Neural cell (in vitro differentiated cells): Measurements from ENCODE around the gene TNS3. TPM values are rescaled to one million over a fixed set of nuclear protein-coding genes. Genes with fewer than 3 reads are reported as not detected.

ENCODE experiments used
- H2AFZ ChIP-seq: fragments of 200-600, 300-800 bp; sonication (generic), shearing (Covaris generic); 2 replicates; pipeline ENCODE4 v1.6.0; 2014; ENCODE audit warnings: low read depth, mild to moderate bottlenecking, antibody characterized with exemption, low read length, moderate library complexity
- H3F3A ChIP-seq: fragments of 200-600 bp; shearing (Covaris generic); 2 replicates; pipeline ENCODE4 v1.6.1; 2016; ENCODE audit warnings: mild to moderate bottlenecking, moderate library complexity, mixed read lengths, antibody characterized with exemption, low read length; ENCODE audit not compliant: insufficient read depth, poor library complexity, severe bottlenecking
- H3K27ac ChIP-seq: fragments of 200-600, 300-800 bp; sonication (generic), shearing (Covaris generic); 2 replicates; pipeline ENCODE4 v1.5.1; 2014; ENCODE audit warnings: mild to moderate bottlenecking, low read length, moderate library complexity
- H3K27me3 ChIP-seq: fragments of 300-800, 200-600 bp; sonication (generic), shearing (Covaris generic); 2 replicates; pipeline ENCODE4 v1.6.0; 2014; ENCODE audit warnings: mild to moderate bottlenecking, low read depth, low read length, moderate library complexity; ENCODE audit not compliant: insufficient read depth
- H3K36me3 ChIP-seq: fragments of 300-800, 200-600 bp; sonication (generic), shearing (Covaris generic); 2 replicates; pipeline ENCODE4 v1.5.1; 2014; ENCODE audit warnings: mild to moderate bottlenecking, antibody characterized with exemption, low read length, moderate library complexity; ENCODE audit not compliant: insufficient read depth
- H3K4me2 ChIP-seq: fragments of 300-800, 200-600 bp; sonication (generic), shearing (Covaris generic); 2 replicates; pipeline ENCODE4 v1.6.0; 2014; ENCODE audit warnings: mild to moderate bottlenecking, low read length
- H3K4me3 ChIP-seq: fragments of 300-800, 200-600 bp; sonication (generic), shearing (Covaris generic); 2 replicates; pipeline ENCODE4 v1.5.1; 2014; ENCODE audit warnings: mild to moderate bottlenecking, low read length, moderate library complexity
- H3K79me2 ChIP-seq: fragments of 200-600 bp; shearing (Covaris generic); replicated peaks from 2 replicates; pipeline ENCODE4 v1.6.0; 2014; ENCODE audit warnings: mild to moderate bottlenecking, low read length, moderate library complexity; ENCODE audit not compliant: insufficient read depth
- H3K9ac ChIP-seq: fragments of 300-800, 200-600 bp; sonication (generic), shearing (Covaris generic); 2 replicates; pipeline ENCODE4 v1.6.1; 2016; ENCODE audit warnings: mild to moderate bottlenecking, low read length, mixed read lengths
- H3K9me2 ChIP-seq: fragments of 200-600 bp; shearing (Covaris generic); 2 replicates; pipeline ENCODE4 v1.6.1; 2016; ENCODE audit warnings: mild to moderate bottlenecking, low read length, mixed read lengths; ENCODE audit not compliant: insufficient read depth
- H3K9me3 ChIP-seq: fragments of 200-600, 300-800 bp; sonication (generic), shearing (Covaris generic); 2 replicates; pipeline ENCODE4 v1.6.1; 2016; ENCODE audit warnings: mild to moderate bottlenecking, mixed run types, low read length, moderate library complexity, mixed read lengths
- H4K20me1 ChIP-seq: fragments of 200-600 bp; shearing (Covaris generic); 2 replicates; pipeline ENCODE4 v1.6.1; 2016; ENCODE audit warnings: mild to moderate bottlenecking, mixed run types; ENCODE audit not compliant: insufficient read depth
- EP300 ChIP-seq: fragments of 450-650 bp; conservative IDR thresholded peaks from 2 replicates; pipeline ENCODE4 v1.6.1; 2014; ENCODE audit warnings: antibody characterized with exemption, mild to moderate bottlenecking, moderate library complexity; ENCODE audit not compliant: poor library complexity, severe bottlenecking
- EZH2 ChIP-seq: fragments of 200-600, 300-800 bp; shearing (Covaris generic), sonication (generic); IDR thresholded peaks from 2 replicates; pipeline ENCODE4 v1.6.1; 2014; ENCODE audit warnings: antibody characterized with exemption, low read length, borderline replicate concordance, mild to moderate bottlenecking; ENCODE audit not compliant: insufficient read depth, poor library complexity, severe bottlenecking
- MXI1 ChIP-seq: fragments of 450-650 bp; conservative IDR thresholded peaks from 2 replicates; pipeline ENCODE4 v1.6.1; 2014; ENCODE audit warnings: antibody characterized with exemption, mild to moderate bottlenecking; ENCODE audit not compliant: poor library complexity, severe bottlenecking
- POLR2AphosphoS5 ChIP-seq: IDR thresholded peaks from 2 replicates; pipeline ENCODE4 v1.6.1; 2012
- RAD21 ChIP-seq: fragments of 450-650 bp; conservative IDR thresholded peaks from 2 replicates; pipeline ENCODE4 v1.6.1; 2014; ENCODE audit warnings: antibody characterized with exemption, mild to moderate bottlenecking, moderate library complexity
- TAF1 ChIP-seq: IDR thresholded peaks from 2 replicates; pipeline ENCODE4 v1.6.1; 2012; ENCODE audit warnings: low read depth
- polyA plus RNA-seq: library from polyadenylated mRNA; depleted of rRNA; stranded (reverse); fragments of >200 nt; gene quantifications from 2 replicates; pipeline ENCODE4 v1.2.3, GENCODE V29; 2014
- TF ChIP-seq, protein P1 (sequence below): fragments of 450-650 bp; IDR thresholded peaks from 2 replicates; pipeline ENCODE4 v1.5.1; 2014; ENCODE audit warnings: antibody characterized with exemption, mild to moderate bottlenecking, moderate library complexity; ENCODE audit not compliant: poor library complexity, severe bottlenecking
- TF ChIP-seq, protein P2 (sequence below): IDR thresholded peaks from 2 replicates; pipeline ENCODE4 v1.6.1; 2012; ENCODE audit warnings: borderline replicate concordance

The TNS3 gene
- polyA plus RNA-seq, 1 donor from 2014 or later = 0.58 TPM

DNA sequence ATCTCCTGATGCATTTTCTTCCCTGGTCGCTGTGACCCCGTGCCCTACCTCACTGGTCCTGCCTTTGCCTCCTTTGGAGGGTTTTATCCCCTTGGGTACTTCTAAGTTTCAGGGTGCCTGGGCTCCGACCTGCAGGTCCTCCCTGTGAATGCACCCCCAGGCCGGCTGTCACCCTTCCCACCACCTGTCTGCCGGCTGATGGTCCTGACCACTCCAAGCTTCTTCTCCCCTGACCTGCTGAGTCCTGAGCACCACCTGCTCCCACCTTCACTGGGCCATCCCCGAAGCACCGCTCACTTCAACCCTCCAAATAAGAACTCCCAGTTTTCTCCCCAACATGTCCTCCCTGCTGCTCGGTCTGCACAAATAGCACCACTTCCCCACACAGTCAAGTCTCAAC is 33.4 kb downstream of the TNS3 start:
- Histone ChIP-seq H3K9me3 (no peaks in the 10 kb centered on the region), H3K27ac (no peak overlapping the region), H4K20me1 (no peaks in the 10 kb centered on the region), H3K4me2 (no peak overlapping the region), H3F3A (no peaks in the 10 kb centered on the region), H3K9ac (no peak overlapping the region), H3K4me3 (no peak overlapping the region), H3K27me3 (no peaks in the 10 kb centered on the region), H2AFZ (no peak overlapping the region), H3K79me2 (no peaks in the 10 kb centered on the region), H3K9me2 (no peaks in the 10 kb centered on the region), H3K36me3 (no peaks in the 10 kb centered on the region)
- TF ChIP-seq, protein P1, sequence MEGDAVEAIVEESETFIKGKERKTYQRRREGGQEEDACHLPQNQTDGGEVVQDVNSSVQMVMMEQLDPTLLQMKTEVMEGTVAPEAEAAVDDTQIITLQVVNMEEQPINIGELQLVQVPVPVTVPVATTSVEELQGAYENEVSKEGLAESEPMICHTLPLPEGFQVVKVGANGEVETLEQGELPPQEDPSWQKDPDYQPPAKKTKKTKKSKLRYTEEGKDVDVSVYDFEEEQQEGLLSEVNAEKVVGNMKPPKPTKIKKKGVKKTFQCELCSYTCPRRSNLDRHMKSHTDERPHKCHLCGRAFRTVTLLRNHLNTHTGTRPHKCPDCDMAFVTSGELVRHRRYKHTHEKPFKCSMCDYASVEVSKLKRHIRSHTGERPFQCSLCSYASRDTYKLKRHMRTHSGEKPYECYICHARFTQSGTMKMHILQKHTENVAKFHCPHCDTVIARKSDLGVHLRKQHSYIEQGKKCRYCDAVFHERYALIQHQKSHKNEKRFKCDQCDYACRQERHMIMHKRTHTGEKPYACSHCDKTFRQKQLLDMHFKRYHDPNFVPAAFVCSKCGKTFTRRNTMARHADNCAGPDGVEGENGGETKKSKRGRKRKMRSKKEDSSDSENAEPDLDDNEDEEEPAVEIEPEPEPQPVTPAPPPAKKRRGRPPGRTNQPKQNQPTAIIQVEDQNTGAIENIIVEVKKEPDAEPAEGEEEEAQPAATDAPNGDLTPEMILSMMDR = no peak
- no peak for TF ChIP-seq POLR2AphosphoS5
- TF ChIP-seq EP300 = no peak
- no peak for TF ChIP-seq RAD21
- TF ChIP-seq EZH2 = no peak
- TF ChIP-seq TAF1 = no peak

DNA sequence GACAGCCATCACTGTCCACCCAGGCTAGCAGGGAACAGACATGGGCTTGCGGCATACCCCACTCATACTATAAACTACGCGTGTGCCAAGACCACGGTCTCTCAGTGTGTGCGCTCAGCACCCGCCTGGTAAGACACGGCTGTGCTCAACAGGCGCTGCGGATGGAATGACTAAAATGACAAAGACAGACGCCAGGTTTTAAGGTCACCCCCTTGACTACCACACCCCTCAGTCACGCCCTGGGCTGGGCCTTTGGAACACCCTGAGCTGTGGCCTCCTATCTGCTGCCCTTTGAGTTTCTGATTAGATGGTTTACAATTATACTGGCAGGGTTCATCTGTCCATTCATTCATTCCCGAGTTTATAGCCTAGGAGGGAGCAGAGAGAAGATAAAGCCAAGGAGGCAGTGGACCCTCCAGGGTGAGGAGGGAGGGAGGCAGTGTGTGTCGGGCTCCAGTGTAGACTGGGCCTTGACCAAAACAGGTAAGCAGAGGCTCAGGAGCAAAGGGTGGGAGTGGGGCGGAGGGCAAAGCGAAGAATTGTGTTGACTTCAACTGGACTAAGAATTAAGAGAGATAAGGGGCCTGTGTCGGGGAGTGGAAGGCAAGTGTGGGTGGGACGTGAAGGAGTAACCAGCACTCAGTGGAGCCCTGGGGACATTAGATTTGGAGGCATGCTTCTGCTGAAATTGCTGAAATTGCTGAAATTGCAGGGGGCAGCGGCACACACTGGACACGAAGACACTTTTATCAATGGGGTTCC is 35.0 kb downstream of the TNS3 start:
- no peak overlapping the region for H2AFZ ChIP-seq
- H3K4me2 ChIP-seq = no peak overlapping the region
- no peaks in the 10 kb centered on the region for H3K79me2 ChIP-seq
- no peak overlapping the region for H3K4me3 ChIP-seq
- no peaks in the 10 kb centered on the region for H3K9me2 ChIP-seq
- H3F3A ChIP-seq = no peaks in the 10 kb centered on the region
- TF ChIP-seq EZH2 = no peak
- no peak for TF ChIP-seq EP300
- TF ChIP-seq RAD21 = no peak
- TF ChIP-seq MXI1 = no peak
- TF ChIP-seq, protein P2, sequence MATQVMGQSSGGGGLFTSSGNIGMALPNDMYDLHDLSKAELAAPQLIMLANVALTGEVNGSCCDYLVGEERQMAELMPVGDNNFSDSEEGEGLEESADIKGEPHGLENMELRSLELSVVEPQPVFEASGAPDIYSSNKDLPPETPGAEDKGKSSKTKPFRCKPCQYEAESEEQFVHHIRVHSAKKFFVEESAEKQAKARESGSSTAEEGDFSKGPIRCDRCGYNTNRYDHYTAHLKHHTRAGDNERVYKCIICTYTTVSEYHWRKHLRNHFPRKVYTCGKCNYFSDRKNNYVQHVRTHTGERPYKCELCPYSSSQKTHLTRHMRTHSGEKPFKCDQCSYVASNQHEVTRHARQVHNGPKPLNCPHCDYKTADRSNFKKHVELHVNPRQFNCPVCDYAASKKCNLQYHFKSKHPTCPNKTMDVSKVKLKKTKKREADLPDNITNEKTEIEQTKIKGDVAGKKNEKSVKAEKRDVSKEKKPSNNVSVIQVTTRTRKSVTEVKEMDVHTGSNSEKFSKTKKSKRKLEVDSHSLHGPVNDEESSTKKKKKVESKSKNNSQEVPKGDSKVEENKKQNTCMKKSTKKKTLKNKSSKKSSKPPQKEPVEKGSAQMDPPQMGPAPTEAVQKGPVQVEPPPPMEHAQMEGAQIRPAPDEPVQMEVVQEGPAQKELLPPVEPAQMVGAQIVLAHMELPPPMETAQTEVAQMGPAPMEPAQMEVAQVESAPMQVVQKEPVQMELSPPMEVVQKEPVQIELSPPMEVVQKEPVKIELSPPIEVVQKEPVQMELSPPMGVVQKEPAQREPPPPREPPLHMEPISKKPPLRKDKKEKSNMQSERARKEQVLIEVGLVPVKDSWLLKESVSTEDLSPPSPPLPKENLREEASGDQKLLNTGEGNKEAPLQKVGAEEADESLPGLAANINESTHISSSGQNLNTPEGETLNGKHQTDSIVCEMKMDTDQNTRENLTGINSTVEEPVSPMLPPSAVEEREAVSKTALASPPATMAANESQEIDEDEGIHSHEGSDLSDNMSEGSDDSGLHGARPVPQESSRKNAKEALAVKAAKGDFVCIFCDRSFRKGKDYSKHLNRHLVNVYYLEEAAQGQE = no peak
- TF ChIP-seq, protein P1 = no peak
- TF ChIP-seq POLR2AphosphoS5 = no peak
- no peaks in the 10 kb centered on the region for H3K27me3 ChIP-seq
- H3K36me3 ChIP-seq = no peaks in the 10 kb centered on the region
- no peak overlapping the region for H3K27ac ChIP-seq
- H3K9me3 ChIP-seq = no peaks in the 10 kb centered on the region
- no peak overlapping the region for H3K9ac ChIP-seq
- no peaks in the 10 kb centered on the region for H4K20me1 ChIP-seq
